Gastroesophageal sphincter (tissue), 3 donors: ENCODE measurements around the gene UPK1B.

Experiments used
- EP300 ChIP-seq: sonication (generic); formaldehyde crosslinking; IDR thresholded peaks from one replicate; pipeline ENCODE4 v1.6.1; 2017; ENCODE audit warnings: antibody characterized with exemption, mild to moderate bottlenecking
- POLR2A ChIP-seq, 2 donors: fragments of 450-650 bp; IDR thresholded peaks; one replicate each; pipeline ENCODE4 v1.6.1; 2017; ENCODE audit warnings: antibody characterized with exemption in 2 of 2, mild to moderate bottlenecking in 2 of 2, moderate library complexity in 1 of 2
- POLR2AphosphoS5 ChIP-seq: sonication (generic); formaldehyde crosslinking; IDR thresholded peaks from one replicate; pipeline ENCODE4 v1.6.1; 2017; ENCODE audit warnings: antibody characterized with exemption
- TF ChIP-seq, protein P1 (sequence below), 4 experiments: fragments of 200-600 bp in 2 of 4; fragments of 450-650 bp in 2 of 4; sonication (generic) in 1 of 4; IDR thresholded peaks; one replicate each; pipeline ENCODE4 v1.5.1; 2017 to 2019; ENCODE audit warnings: antibody characterized with exemption in 4 of 4, mild to moderate bottlenecking in 2 of 4, moderate library complexity in 2 of 4

DNA sequence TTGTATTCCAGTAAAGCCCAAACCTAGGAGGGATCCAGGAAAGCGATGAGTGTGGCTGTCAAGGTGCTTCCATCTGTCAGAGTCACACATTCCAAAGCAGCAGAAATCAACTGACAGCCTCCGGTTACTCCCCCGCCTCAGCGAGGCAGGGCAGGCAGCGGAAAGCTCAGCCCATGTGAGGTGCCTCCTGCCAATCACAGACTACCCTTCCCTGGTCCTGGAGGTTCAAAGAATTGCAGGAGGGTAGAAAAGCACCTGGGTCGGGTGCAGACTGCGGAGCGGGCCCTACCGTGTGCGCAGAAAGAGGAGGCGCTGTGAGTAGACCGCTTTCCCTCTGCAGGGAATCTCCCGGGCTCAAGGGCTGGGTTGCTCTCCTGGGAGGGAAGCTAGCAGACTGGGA is at the start of gene UPK1B:
- TF ChIP-seq, protein P1, sequence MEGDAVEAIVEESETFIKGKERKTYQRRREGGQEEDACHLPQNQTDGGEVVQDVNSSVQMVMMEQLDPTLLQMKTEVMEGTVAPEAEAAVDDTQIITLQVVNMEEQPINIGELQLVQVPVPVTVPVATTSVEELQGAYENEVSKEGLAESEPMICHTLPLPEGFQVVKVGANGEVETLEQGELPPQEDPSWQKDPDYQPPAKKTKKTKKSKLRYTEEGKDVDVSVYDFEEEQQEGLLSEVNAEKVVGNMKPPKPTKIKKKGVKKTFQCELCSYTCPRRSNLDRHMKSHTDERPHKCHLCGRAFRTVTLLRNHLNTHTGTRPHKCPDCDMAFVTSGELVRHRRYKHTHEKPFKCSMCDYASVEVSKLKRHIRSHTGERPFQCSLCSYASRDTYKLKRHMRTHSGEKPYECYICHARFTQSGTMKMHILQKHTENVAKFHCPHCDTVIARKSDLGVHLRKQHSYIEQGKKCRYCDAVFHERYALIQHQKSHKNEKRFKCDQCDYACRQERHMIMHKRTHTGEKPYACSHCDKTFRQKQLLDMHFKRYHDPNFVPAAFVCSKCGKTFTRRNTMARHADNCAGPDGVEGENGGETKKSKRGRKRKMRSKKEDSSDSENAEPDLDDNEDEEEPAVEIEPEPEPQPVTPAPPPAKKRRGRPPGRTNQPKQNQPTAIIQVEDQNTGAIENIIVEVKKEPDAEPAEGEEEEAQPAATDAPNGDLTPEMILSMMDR (IDR thresholded peaks at IDR 0.05) = no peak
- TF ChIP-seq POLR2A (IDR thresholded peaks at IDR 0.05) = no peak
- no peak for TF ChIP-seq POLR2AphosphoS5
- no peak for TF ChIP-seq EP300
